ENCODE data around the gene HSDL2.
"Not testable (repeated sequence)": the region's sequence is repeated elsewhere in the genome, so short reads cannot be mapped to it uniquely, and the experiment has no call there.

HSDL2 gene

GRCh38 chr9:112396872-112397271, 17.0 kb downstream of the HSDL2 start:
- no peak for ATAC-seq
- DNase-seq, result no peak

DNA sequence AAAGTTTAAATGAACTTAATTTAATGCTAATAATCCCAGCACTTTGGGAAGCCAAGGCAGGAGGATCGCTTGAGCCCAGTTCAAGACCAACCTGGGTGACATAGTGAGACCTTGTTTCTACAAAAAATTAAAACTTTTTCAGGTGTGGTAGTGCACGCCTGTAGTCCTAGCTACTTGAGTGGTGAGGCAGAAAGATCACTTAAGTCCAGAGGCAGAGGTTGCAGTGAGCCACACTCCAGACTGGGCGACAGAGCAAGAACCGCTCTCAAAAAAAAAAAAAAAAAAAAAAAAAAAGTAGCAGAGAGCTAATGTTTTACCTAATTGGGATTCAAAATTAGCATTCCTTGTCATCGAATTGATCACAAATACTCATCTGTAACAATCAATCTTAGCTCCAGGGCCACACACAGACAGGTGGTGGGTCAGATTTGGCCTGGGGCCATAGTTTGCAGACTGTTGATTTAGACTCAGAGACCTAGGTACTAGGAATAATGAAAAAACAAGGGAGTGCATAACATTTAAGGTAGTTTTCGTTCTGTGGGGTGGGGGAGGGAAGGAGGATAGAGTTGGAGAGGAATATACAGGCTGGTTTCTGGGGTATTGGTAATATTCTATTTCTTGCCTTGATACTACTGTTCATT, 21.4 kb downstream of the HSDL2 start:
- DNase-seq (no peak), ATAC-seq (no peak)

- ATAC-seq (no peak), DNase-seq (no peak)
These were observed 23.8 kb downstream of the HSDL2 start for GRCh38 chr9:112403614-112404201.

- ATAC-seq (no peak), DNase-seq (no peak)
These were observed 24.6 kb downstream of the HSDL2 start for GRCh38 chr9:112404508-112404932.

GRCh38 chr9:112408275-112408674, 28.4 kb downstream of the HSDL2 start:
- DNase-seq (no peak), ATAC-seq (no peak)

- DNase-seq (no peak), ATAC-seq (no peak)
These were observed 28.9 kb downstream of the HSDL2 start for GRCh38 chr9:112408819-112409218.

- no peak for ATAC-seq
- DNase-seq, result no peak
These were observed 29.9 kb downstream of the HSDL2 start for GRCh38 chr9:112409758-112410157.

DNA sequence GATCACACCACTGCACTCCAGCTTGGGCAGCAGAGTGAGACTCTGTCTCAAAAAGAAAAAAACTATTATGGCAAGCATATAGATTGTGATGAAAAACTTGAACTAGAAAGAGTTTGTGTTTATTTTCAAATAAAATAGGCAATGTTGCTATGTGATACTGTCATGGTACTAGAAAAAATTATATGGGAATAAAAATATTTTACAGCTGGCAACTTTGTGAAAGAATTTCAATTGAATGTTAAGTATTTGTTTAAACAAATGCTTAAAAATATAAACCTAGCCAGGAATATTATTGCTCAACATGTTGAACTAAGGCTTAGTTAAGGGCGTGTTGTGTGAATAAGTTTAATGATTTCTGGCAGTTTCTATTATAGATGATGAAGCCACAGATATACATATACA, 31.7 kb downstream of the HSDL2 start:
- ATAC-seq, result no peak
- no peak for DNase-seq

- ATAC-seq, DNase-seq: not testable (repeated sequence)
These were observed 33.8 kb downstream of the HSDL2 start for GRCh38 chr9:112413728-112414127.

DNA sequence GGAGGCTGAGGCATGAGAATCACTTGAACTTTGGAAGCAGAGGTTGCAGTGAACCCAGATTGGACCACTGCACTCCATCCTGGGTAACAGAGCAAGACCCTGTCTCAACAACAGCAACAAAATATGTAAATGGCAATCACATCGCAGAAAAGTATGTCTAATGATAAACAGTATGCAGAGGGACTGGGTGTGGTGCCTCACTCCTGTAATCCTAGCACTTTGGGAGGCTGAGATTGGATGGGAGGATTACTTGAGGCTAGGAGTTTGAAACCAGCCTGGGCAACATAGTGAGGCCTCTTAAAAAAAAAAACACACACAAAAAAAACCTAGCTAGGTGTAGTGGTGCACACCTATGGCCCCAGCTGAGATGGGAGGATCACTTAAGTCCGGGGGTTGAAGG, 40.3 kb downstream of the HSDL2 start:
- no peak for ATAC-seq
- DNase-seq, result no peak

DNA sequence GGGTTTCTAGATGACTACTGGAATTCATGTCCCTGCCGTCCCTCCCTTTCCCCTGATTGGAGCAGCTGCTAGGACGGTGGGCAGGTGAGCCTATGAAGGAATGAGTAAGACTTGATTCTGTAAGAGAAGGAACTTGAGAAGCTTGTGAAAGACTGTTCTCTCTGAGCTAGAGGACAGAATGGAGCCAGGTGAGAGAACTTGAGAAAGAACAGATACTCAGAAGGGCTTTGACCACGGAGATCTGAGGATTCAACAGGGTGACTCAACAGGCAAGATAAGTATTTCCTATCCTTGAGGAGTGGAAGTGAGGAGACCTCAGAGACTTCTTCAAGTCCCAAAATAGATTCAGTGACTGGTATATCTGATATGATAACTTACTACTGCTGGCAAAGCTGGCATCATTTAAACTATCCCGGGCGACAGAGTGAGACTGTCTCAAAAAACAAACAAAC, 41.9 kb downstream of the HSDL2 start:
- ATAC-seq, result peak; percentile 61

DNA sequence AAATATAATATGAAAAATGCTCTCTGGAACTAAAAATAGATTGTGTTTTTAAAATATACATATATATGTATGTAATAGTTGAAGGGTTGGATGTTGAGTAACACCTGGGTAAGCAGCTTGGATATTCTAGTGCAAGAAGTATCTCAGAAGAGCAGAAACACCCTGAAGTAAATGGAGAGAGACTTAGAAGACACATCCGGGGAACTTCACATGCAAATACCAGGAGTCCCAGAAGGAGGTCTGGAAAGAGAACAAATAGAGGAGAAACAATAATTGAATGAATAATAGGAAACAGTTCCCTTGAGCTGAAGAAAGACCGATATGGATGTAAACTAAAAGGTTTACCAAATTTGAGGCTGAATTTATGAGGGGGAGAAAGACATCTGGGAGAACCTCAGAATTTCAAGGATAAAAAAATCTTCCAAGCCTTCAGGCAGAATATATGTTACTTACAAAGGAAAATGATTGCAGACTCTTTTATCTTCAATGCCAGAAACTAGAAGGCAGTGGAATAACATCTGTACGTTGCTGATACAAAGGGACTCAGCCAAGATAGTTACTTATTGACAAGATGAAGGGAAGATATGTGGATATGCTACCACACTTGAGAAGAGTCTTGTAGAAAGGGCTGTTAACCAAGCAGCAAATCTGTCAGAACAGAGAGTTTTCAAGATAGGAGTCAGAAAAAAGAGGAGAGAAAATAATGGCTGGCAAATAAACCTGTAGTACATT, 42.7 kb downstream of the HSDL2 start:
- DNase-seq (no peak), ATAC-seq (no peak)

More for the DNA sequence above, 41.9 kb downstream of the HSDL2 start:
- no peak for DNase-seq

DNA sequence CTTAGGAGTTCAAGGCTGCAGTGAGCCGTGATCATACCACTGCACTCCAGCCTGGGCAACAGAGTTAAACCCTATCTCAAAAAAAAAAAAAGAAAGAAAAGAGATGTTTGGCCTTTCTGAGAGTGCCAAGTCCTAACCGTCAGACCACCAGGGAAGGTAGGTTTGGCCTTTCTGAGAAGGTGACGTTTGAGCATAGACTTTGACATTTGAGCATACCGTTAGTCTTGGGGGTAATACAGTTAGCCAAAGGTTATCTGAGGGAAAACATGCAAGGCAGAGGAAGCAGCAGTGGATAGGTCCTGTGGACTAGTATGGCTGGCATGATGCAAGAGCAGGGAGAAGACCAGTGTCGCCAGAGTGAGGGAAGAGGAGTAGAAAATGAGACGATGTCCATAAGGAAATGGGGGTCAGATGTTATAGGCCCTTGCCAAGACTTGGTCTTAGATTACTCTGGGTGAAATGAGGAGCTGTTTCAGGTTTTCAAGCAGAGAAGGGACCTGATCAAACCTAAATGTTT, 50.2 kb downstream of the HSDL2 start:
- no peak for DNase-seq
- no peak for ATAC-seq

- ATAC-seq, result no peak
These were observed 53.8 kb downstream of the HSDL2 start for GRCh38 chr9:112433499-112434392.

DNA sequence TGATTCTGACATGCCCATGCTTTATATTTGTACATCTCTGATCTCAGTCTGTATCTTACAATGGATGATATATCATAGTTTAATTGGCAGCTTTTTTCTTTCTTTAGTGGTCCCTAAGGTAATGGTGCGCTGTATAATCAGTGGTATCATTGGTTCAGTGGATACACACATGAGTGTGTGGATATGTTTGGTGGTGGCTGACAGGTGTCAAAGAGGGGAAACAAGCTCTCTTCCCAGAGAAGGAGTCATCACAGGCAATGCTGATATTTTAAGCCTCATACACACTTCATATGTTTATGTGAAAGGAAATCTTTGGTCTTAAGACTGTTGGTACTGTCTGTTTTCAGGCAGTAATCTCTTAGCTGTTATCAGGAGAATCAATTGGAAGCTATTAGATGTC, 54.6 kb downstream of the HSDL2 start:
- DNase-seq (no peak), ATAC-seq (no peak)

More at GRCh38 chr9:112433499-112434392, 53.8 kb downstream of the HSDL2 start:
- no peak for DNase-seq

DNA sequence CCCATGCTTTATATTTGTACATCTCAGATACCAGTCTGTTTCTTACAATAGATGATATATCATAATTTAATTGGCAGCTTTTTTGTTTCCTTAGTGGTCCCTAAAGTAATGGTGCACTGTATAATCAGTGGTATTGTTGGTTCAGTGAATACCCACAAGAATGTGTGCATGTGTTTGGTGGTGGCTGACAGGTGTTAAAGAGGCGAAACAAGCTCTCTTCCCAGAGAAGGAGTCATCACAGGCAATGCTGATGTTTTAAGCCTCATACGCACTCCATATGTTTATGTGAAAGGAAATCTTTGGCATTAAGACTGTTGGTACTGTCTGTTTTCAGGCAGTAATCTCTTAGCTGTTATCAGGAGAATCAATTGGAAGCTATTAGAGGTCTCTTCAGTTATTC, 57.5 kb downstream of the HSDL2 start:
- DNase-seq (no peak), ATAC-seq (no peak)

DNA sequence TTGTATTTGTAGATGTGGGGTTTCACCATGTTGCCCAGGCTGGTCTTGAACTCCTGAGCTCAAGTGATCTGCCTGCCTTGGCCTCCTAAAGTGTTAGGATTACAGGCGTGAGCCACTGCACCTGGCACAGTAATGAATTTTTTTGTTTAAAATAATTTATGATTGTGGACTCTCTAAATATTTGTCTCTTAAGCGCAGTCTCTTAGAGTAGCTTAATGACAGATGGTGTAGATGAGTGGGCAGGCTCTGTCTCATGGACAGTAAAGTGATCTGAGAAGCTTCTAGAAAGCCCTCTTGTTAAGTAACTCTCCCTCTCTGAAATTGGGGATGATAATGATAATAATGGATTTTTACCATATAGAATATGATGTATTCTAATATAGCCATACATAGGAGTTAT, 59.3 kb downstream of the HSDL2 start:
- no peak for ATAC-seq
- no peak for DNase-seq

DNA sequence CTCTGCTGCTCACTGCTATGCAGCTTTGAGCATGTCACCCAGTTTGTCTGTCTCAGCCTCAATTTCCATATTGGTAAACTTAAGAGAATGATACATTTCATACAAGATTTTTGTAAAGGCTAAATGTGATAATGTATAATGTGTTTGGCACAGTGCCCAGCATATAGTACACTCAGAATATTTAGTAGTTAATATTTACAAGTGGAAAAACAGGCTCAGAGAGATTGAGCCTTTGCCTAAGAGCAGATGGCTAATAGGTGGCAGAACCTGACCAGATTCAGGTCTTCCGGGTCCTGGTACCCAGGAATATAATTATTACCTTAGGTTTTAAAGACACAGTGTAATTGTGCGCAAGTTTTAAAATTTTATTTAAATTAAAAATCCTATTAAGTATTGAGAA, 59.9 kb downstream of the HSDL2 start:
- DNase-seq, result no peak
- no peak for ATAC-seq

DNA sequence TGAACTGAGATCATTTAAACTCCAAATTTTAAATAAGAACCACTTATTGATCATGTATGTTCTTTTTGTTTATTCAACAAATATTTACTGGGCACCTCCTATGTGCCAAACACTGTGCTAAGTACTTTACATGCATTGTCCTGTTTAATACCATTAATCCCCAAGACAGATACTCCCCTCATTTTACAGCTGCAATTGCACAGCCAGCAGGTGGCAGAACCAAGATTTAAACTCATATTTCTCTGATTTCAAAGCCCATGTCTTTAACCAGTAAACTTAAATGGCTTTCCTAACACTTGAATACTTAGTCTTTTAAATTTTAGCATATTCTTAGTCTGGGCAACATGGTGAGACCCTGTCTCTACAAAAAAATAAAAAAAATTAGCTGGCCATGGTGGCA, 63.3 kb downstream of the HSDL2 start:
- ATAC-seq, result no peak
- DNase-seq, result no peak

DNA sequence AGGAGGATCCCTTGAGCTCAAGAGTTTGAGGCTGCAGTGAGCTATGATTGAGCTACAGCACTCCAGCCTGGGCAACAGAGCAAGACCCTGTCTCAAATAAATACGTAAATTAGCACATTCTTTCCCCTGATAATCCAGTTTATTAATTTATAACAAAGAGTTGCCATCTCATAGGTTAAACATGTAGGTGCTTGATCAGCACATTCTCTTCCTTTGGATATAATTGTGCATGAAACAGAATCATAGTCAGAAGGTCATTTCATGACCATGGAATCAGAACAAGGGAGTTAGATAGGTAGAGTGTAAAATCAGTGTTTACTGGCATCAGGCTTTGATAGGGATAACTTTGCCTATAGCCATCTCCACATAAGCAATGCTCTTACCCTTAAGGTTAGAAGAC, 63.7 kb downstream of the HSDL2 start:
- DNase-seq (no peak), ATAC-seq (no peak)

- ATAC-seq (no peak), DNase-seq (no peak)
These were observed 65.3 kb downstream of the HSDL2 start for GRCh38 chr9:112445196-112445595.

- DNase-seq (no peak), ATAC-seq (no peak)
These were observed 66.2 kb downstream of the HSDL2 start for GRCh38 chr9:112446080-112446479.
